C4-2B (cell line): Measurements from ENCODE around the gene ENG.
"Not testable (repeated sequence)": the region's sequence is repeated elsewhere in the genome, so short reads cannot be mapped to it uniquely, and the experiment has no call there.

Experiments used
- H3K27ac ChIP-seq: fragments of 450-650 bp; 2 replicates; pipeline ENCODE4 v1.5.1; 2017
- ZFX ChIP-seq: fragments of 450-650 bp; IDR thresholded peaks from 2 replicates; pipeline ENCODE4 v1.6.1; 2017
- TF ChIP-seq, protein P1 (sequence below): fragments of 450-650 bp; conservative IDR thresholded peaks from 2 replicates; pipeline ENCODE4 v1.5.1; 2017; ENCODE audit warnings: mild to moderate bottlenecking

The ENG gene

GRCh38 chr9:127884976-127885490 is 30.6 kb upstream of the ENG start:
- no peak overlapping the region for H3K27ac ChIP-seq
- TF ChIP-seq, protein P1, sequence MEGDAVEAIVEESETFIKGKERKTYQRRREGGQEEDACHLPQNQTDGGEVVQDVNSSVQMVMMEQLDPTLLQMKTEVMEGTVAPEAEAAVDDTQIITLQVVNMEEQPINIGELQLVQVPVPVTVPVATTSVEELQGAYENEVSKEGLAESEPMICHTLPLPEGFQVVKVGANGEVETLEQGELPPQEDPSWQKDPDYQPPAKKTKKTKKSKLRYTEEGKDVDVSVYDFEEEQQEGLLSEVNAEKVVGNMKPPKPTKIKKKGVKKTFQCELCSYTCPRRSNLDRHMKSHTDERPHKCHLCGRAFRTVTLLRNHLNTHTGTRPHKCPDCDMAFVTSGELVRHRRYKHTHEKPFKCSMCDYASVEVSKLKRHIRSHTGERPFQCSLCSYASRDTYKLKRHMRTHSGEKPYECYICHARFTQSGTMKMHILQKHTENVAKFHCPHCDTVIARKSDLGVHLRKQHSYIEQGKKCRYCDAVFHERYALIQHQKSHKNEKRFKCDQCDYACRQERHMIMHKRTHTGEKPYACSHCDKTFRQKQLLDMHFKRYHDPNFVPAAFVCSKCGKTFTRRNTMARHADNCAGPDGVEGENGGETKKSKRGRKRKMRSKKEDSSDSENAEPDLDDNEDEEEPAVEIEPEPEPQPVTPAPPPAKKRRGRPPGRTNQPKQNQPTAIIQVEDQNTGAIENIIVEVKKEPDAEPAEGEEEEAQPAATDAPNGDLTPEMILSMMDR = no peak
- TF ChIP-seq ZFX = no peak

DNA sequence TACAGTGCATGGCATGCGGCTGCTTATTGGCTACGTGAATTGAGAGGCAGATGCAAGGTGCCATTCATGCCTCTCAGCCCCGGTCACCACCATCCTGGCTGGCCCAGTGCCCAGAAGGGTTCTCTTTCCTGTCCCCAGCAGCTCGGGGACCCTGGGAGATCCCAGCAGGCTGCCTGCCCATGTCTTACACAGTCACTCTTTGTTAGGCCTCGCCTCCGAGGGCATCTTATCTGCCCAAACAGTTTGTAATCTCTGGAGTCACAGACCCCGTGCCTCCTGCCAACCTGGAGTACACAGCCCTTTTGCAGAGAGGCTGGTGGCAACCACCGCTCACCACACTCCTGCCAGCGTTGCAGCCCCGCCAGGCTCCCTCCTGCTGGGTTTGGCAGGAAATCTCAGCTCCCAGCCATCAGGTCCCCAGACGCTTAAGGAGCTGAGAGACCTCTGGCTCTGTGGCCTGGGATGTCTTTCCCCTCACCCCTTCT is 30.0 kb upstream of the ENG start:
- TF ChIP-seq ZFX = no peak
- TF ChIP-seq, protein P1 = no peak
- no peak overlapping the region for H3K27ac ChIP-seq

GRCh38 chr9:127883959-127884358 is 29.5 kb upstream of the ENG start:
- H3K27ac ChIP-seq = no peak overlapping the region
- no peak for TF ChIP-seq ZFX
- TF ChIP-seq, protein P1 = no peak

DNA sequence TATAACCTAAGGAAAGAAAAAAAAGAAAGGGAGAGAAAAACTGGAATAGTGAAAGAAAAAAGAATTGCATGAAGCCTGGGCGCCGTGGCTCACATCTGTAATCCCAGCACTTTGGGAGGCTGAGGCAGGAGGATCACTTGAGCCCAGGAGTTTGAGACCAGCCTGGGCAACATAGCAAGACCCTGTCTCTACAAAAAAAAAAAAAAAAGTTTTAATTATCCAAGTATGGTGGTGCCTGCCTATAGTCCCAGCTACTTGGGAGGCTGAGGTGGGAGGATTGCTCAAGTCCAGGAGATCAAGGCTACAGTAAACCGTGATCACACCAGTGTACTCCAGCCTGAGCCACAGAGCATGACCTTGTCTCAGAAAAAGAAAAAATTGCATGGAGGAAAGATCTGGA is 27.3 kb upstream of the ENG start:
- H3K27ac ChIP-seq = not testable (repeated sequence)

- no peak overlapping the region for H3K27ac ChIP-seq
- no peak for TF ChIP-seq ZFX
- TF ChIP-seq, protein P1 = no peak
These were observed 25.7 kb upstream of the ENG start for GRCh38 chr9:127880143-127880542.

- H3K27ac ChIP-seq = no peak overlapping the region; the same call in 1 of the 2 replicates
- no peak for TF ChIP-seq ZFX
- TF ChIP-seq, protein P1 = no peak
These were observed 24.4 kb upstream of the ENG start for GRCh38 chr9:127878652-127879390.

- H3K27ac ChIP-seq = peak overlapping the region; percentile 72
- TF ChIP-seq, protein P1 = no peak
- TF ChIP-seq ZFX = no peak
These were observed 23.7 kb upstream of the ENG start for GRCh38 chr9:127878001-127878651.
